Neural cell (in vitro differentiated cells): Measurements from ENCODE around the gene KIR2DL4.
"Not testable (repeated sequence)": the region's sequence is repeated elsewhere in the genome, so short reads cannot be mapped to it uniquely, and the experiment has no call there.

Experiments
- CTCF ChIP-seq: fragments of 450-650 bp; IDR thresholded peaks from 2 replicates; pipeline ENCODE4 v1.5.1; 2014; ENCODE audit warnings: antibody characterized with exemption, mild to moderate bottlenecking, moderate library complexity; ENCODE audit not compliant: poor library complexity, severe bottlenecking
- EZH2 ChIP-seq: fragments of 200-600, 300-800 bp; shearing (Covaris generic), sonication (generic); IDR thresholded peaks from 2 replicates; pipeline ENCODE4 v1.6.1; 2014; ENCODE audit warnings: antibody characterized with exemption, low read length, borderline replicate concordance, mild to moderate bottlenecking; ENCODE audit not compliant: insufficient read depth, poor library complexity, severe bottlenecking
- MXI1 ChIP-seq: fragments of 450-650 bp; conservative IDR thresholded peaks from 2 replicates; pipeline ENCODE4 v1.6.1; 2014; ENCODE audit warnings: antibody characterized with exemption, mild to moderate bottlenecking; ENCODE audit not compliant: poor library complexity, severe bottlenecking
- POLR2AphosphoS5 ChIP-seq: IDR thresholded peaks from 2 replicates; pipeline ENCODE4 v1.6.1; 2012
- RAD21 ChIP-seq: fragments of 450-650 bp; conservative IDR thresholded peaks from 2 replicates; pipeline ENCODE4 v1.6.1; 2014; ENCODE audit warnings: antibody characterized with exemption, mild to moderate bottlenecking, moderate library complexity
- REST ChIP-seq: IDR thresholded peaks from 2 replicates; pipeline ENCODE4 v1.6.1; 2012; ENCODE audit warnings: borderline replicate concordance

GRCh38 chr19:54824416-54824815, 21.0 kb downstream of the KIR2DL4 start:
- TF ChIP-seq POLR2AphosphoS5, CTCF, EZH2, MXI1, REST, RAD21: not testable (repeated sequence)
